ENCODE measurements around the gene C1QTNF5. TPM values are rescaled to one million over a fixed set of nuclear protein-coding genes. Genes with fewer than 3 reads are reported as not detected.

Gene C1QTNF5
- total RNA-seq, 1 experiment from 2014 or later = 3.0 TPM

DNA sequence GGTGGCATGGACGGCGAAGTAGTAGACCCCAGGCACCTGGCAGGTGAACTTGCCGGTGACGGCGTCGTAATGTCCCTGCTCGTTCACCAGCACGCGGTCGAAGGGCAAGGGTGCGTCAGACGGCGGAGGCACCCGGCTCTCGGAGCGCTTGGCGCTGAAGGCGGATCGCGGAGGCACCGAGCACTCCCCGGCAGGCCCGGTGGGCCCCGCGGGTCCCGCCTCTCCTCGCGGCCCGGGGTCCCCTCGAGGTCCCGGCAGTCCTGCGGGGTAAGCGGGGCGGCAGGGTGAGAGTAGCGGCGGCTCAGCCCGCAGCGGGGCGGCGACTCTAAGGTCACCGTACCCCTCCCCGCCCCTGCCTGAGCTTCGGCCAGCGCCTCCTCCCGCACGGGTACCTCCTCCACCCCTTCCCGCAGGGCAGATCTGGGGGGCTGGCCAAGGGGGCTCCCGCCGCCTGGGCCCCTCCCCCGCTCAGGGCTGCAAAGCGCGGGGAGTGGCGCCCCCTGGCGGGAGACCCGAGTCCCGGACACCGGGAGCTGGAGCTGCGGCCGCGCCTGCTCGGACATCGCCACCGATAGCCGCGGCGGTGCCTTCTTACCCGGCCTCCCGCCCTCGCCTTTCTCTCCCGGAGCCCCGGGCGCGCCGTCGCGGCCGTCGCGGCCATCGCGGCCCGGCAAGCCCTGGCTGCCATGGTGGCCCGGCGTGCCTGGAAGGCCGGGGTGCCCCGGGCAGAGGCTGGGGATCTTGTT, 921 bp downstream of the C1QTNF5 start (continued):
- TF ChIP-seq, protein P1, sequence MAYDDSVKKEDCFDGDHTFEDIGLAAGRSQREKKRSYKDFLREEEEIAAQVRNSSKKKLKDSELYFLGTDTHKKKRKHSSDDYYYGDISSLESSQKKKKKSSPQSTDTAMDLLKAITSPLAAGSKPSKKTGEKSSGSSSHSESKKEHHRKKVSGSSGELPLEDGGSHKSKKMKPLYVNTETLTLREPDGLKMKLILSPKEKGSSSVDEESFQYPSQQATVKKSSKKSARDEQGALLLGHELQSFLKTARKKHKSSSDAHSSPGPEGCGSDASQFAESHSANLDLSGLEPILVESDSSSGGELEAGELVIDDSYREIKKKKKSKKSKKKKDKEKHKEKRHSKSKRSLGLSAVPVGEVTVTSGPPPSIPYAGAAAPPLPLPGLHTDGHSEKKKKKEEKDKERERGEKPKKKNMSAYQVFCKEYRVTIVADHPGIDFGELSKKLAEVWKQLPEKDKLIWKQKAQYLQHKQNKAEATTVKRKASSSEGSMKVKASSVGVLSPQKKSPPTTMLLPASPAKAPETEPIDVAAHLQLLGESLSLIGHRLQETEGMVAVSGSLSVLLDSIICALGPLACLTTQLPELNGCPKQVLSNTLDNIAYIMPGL (CRISPR knock-in tag; IDR thresholded peaks at IDR 0.05) = peak; percentile 100
- peak; percentile 79; the same call in 1 of the 2 replicates for TF ChIP-seq KAT7 (CRISPR knock-in tag; IDR thresholded peaks at IDR 0.05; ENCODE audit: borderline replicate concordance)
- TF ChIP-seq ZNF423 (CRISPR knock-in tag; IDR thresholded peaks at IDR 0.05) = no peak
- no peak for TF ChIP-seq GABPB1 (CRISPR knock-in tag; IDR thresholded peaks at IDR 0.05)
- no peak for TF ChIP-seq NFE2L1 (CRISPR knock-in tag; IDR thresholded peaks at IDR 0.05)
- TF ChIP-seq SMAD4 (CRISPR knock-in tag; IDR thresholded peaks at IDR 0.05) = 0 out of 2 replicates have a peak, but pooled peaks have one; percentile 47
- 0 out of 2 replicates have a peak, but pooled peaks have one; percentile 48 for TF ChIP-seq FOXK1 (CRISPR knock-in tag; IDR thresholded peaks at IDR 0.05)
- peak; percentile 40; the same call in 1 of the 2 replicates for TF ChIP-seq ZNF317 (CRISPR knock-in tag; IDR thresholded peaks at IDR 0.05; ENCODE audit: borderline replicate concordance, low read depth)
- no peak; the same call in 1 of the 2 replicates for TF ChIP-seq NR2C2 (CRISPR knock-in tag; IDR thresholded peaks at IDR 0.05)
- TF ChIP-seq, protein P2, sequence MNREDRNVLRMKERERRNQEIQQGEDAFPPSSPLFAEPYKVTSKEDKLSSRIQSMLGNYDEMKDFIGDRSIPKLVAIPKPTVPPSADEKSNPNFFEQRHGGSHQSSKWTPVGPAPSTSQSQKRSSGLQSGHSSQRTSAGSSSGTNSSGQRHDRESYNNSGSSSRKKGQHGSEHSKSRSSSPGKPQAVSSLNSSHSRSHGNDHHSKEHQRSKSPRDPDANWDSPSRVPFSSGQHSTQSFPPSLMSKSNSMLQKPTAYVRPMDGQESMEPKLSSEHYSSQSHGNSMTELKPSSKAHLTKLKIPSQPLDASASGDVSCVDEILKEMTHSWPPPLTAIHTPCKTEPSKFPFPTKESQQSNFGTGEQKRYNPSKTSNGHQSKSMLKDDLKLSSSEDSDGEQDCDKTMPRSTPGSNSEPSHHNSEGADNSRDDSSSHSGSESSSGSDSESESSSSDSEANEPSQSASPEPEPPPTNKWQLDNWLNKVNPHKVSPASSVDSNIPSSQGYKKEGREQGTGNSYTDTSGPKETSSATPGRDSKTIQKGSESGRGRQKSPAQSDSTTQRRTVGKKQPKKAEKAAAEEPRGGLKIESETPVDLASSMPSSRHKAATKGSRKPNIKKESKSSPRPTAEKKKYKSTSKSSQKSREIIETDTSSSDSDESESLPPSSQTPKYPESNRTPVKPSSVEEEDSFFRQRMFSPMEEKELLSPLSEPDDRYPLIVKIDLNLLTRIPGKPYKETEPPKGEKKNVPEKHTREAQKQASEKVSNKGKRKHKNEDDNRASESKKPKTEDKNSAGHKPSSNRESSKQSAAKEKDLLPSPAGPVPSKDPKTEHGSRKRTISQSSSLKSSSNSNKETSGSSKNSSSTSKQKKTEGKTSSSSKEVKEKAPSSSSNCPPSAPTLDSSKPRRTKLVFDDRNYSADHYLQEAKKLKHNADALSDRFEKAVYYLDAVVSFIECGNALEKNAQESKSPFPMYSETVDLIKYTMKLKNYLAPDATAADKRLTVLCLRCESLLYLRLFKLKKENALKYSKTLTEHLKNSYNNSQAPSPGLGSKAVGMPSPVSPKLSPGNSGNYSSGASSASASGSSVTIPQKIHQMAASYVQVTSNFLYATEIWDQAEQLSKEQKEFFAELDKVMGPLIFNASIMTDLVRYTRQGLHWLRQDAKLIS (CRISPR knock-in tag; IDR thresholded peaks at IDR 0.05; ENCODE audit: borderline replicate concordance) = 0 out of 2 replicates have a peak, but pooled peaks have one; percentile 45
- TF ChIP-seq, protein P3, sequence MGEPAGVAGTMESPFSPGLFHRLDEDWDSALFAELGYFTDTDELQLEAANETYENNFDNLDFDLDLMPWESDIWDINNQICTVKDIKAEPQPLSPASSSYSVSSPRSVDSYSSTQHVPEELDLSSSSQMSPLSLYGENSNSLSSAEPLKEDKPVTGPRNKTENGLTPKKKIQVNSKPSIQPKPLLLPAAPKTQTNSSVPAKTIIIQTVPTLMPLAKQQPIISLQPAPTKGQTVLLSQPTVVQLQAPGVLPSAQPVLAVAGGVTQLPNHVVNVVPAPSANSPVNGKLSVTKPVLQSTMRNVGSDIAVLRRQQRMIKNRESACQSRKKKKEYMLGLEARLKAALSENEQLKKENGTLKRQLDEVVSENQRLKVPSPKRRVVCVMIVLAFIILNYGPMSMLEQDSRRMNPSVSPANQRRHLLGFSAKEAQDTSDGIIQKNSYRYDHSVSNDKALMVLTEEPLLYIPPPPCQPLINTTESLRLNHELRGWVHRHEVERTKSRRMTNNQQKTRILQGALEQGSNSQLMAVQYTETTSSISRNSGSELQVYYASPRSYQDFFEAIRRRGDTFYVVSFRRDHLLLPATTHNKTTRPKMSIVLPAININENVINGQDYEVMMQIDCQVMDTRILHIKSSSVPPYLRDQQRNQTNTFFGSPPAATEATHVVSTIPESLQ (CRISPR knock-in tag; IDR thresholded peaks at IDR 0.05) = no peak
- TF ChIP-seq, protein P4, sequence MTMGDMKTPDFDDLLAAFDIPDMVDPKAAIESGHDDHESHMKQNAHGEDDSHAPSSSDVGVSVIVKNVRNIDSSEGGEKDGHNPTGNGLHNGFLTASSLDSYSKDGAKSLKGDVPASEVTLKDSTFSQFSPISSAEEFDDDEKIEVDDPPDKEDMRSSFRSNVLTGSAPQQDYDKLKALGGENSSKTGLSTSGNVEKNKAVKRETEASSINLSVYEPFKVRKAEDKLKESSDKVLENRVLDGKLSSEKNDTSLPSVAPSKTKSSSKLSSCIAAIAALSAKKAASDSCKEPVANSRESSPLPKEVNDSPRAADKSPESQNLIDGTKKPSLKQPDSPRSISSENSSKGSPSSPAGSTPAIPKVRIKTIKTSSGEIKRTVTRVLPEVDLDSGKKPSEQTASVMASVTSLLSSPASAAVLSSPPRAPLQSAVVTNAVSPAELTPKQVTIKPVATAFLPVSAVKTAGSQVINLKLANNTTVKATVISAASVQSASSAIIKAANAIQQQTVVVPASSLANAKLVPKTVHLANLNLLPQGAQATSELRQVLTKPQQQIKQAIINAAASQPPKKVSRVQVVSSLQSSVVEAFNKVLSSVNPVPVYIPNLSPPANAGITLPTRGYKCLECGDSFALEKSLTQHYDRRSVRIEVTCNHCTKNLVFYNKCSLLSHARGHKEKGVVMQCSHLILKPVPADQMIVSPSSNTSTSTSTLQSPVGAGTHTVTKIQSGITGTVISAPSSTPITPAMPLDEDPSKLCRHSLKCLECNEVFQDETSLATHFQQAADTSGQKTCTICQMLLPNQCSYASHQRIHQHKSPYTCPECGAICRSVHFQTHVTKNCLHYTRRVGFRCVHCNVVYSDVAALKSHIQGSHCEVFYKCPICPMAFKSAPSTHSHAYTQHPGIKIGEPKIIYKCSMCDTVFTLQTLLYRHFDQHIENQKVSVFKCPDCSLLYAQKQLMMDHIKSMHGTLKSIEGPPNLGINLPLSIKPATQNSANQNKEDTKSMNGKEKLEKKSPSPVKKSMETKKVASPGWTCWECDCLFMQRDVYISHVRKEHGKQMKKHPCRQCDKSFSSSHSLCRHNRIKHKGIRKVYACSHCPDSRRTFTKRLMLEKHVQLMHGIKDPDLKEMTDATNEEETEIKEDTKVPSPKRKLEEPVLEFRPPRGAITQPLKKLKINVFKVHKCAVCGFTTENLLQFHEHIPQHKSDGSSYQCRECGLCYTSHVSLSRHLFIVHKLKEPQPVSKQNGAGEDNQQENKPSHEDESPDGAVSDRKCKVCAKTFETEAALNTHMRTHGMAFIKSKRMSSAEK (CRISPR knock-in tag; IDR thresholded peaks at IDR 0.05; ENCODE audit: borderline replicate concordance) = no peak
- TF ChIP-seq, protein P5, sequence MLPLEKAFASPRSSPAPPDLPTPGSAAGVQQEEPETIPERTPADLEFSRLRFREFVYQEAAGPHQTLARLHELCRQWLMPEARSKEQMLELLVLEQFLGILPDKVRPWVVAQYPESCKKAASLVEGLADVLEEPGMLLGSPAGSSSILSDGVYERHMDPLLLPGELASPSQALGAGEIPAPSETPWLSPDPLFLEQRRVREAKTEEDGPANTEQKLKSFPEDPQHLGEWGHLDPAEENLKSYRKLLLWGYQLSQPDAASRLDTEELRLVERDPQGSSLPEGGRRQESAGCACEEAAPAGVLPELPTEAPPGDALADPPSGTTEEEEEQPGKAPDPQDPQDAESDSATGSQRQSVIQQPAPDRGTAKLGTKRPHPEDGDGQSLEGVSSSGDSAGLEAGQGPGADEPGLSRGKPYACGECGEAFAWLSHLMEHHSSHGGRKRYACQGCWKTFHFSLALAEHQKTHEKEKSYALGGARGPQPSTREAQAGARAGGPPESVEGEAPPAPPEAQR (CRISPR knock-in tag; IDR thresholded peaks at IDR 0.05) = no peak
- peak; percentile 25; the same call in 1 of the 2 replicates for TF ChIP-seq ELF4 (CRISPR knock-in tag; IDR thresholded peaks at IDR 0.05; ENCODE audit: low read depth)
- TF ChIP-seq, protein P6, sequence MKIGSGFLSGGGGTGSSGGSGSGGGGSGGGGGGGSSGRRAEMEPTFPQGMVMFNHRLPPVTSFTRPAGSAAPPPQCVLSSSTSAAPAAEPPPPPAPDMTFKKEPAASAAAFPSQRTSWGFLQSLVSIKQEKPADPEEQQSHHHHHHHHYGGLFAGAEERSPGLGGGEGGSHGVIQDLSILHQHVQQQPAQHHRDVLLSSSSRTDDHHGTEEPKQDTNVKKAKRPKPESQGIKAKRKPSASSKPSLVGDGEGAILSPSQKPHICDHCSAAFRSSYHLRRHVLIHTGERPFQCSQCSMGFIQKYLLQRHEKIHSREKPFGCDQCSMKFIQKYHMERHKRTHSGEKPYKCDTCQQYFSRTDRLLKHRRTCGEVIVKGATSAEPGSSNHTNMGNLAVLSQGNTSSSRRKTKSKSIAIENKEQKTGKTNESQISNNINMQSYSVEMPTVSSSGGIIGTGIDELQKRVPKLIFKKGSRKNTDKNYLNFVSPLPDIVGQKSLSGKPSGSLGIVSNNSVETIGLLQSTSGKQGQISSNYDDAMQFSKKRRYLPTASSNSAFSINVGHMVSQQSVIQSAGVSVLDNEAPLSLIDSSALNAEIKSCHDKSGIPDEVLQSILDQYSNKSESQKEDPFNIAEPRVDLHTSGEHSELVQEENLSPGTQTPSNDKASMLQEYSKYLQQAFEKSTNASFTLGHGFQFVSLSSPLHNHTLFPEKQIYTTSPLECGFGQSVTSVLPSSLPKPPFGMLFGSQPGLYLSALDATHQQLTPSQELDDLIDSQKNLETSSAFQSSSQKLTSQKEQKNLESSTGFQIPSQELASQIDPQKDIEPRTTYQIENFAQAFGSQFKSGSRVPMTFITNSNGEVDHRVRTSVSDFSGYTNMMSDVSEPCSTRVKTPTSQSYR (CRISPR knock-in tag; IDR thresholded peaks at IDR 0.05) = no peak
- TF ChIP-seq SMAD3 (CRISPR knock-in tag; IDR thresholded peaks at IDR 0.05; ENCODE audit: borderline replicate concordance) = no peak
- 0 out of 2 replicates have a peak, but pooled peaks have one; percentile 24 for TF ChIP-seq NR3C1 (CRISPR knock-in tag; conservative IDR thresholded peaks at IDR 0.05; ENCODE audit: low read depth)
- no peak for TF ChIP-seq RELA (CRISPR knock-in tag; IDR thresholded peaks at IDR 0.05; ENCODE audit: borderline replicate concordance)
- no peak for TF ChIP-seq IRF2 (CRISPR knock-in tag; IDR thresholded peaks at IDR 0.05; ENCODE audit: borderline replicate concordance, low read depth)
- TF ChIP-seq ZNF671 (CRISPR knock-in tag; IDR thresholded peaks at IDR 0.05) = no peak

Data from WTC11 (cell line).